Gastrocnemius medialis (tissue), 4 donors: ENCODE measurements around the gene C1orf210. TPM values are rescaled to one million over a fixed set of nuclear protein-coding genes. Genes with fewer than 3 reads are reported as not detected.

ENCODE experiments used
- total RNA-seq, 4 donors: library from RNA; depleted of rRNA; stranded (reverse); fragments of >200 nt; gene quantifications; one replicate each; pipeline versions ENCODE4 v1.1.0 to v1.2.3, GENCODE V29; 2016

Gene C1orf210
- total RNA-seq, 4 donors from 2014 or later: 0.27 TPM; not detected in 3

Other genes with a start within 250 kb of the C1orf210 start
- 10 to 100 TPM; 41.2 to 68.4 (median 59.1) TPM for gene EBNA1BP2, start 113.3 kb downstream of the C1orf210 start, total RNA-seq
- gene CFAP57, start 113.3 kb downstream of the C1orf210 start, total RNA-seq: under 1 TPM in 2 of 4 donors, not detected in 2; 0.10 to 0.13 TPM
- not detected for gene TMEM125, start 15.6 kb downstream of the C1orf210 start, total RNA-seq
- 10 to 100 TPM; 15.9 to 27.9 (median 20.7) TPM for gene TIE1, start 15.4 kb upstream of the C1orf210 start, total RNA-seq
- gene MPL, start 52.2 kb upstream of the C1orf210 start, total RNA-seq: not detected
- 1 to 10 TPM in 1 of 4 donors, under 1 TPM in 3; 0.46 to 2.4 (median 0.76) TPM for gene CDC20, start 73.4 kb upstream of the C1orf210 start, total RNA-seq
- 10 to 100 TPM; 19.6 to 26.7 (median 21.4) TPM for gene ELOVL1, start 82.4 kb upstream of the C1orf210 start, total RNA-seq
- gene MED8, start 104.2 kb upstream of the C1orf210 start, total RNA-seq: 10 to 100 TPM; 14.9 to 30.8 (median 23.8) TPM
- gene SZT2, start 104.3 kb upstream of the C1orf210 start, total RNA-seq: 10 to 100 TPM; 15.9 to 20.9 (median 17.9) TPM
- gene HYI, start 168.3 kb upstream of the C1orf210 start, total RNA-seq: 10 to 100 TPM in 2 of 4 donors, 1 to 10 TPM in 2; 7.4 to 13.4 (median 10.7) TPM
- 1 to 10 TPM; 1.8 to 2.6 (median 2.5) TPM for gene PTPRF, start 245.3 kb upstream of the C1orf210 start, total RNA-seq